Middle frontal gyrus (tissue), 1 donor: Measurements from ENCODE around the gene EGR4.

Source experiments
- DNase-seq: peaks from one replicate; pipeline ENCODE4 v3.0.0-alpha.2; 2015; ENCODE audit warnings: low spot score; ENCODE audit errors: extremely low spot score

EGR4 gene

GRCh38 chr2:73293534-73294171 is at the start of gene EGR4:
EGR4 (minus strand) TSS chr2:73293548; CDS start chr2:73293317, 231 bp downstream.
- peak; percentile 61 for DNase-seq

GRCh38 chr2:73341039-73341438 is 47.7 kb upstream of the EGR4 start:
- no peak for DNase-seq

GRCh38 chr2:73339201-73339600 is 45.9 kb upstream of the EGR4 start:
- DNase-seq: no peak

GRCh38 chr2:73337828-73338227 is 44.5 kb upstream of the EGR4 start:
- no peak for DNase-seq

- DNase-seq: no peak
These were observed 41.3 kb upstream of the EGR4 start for GRCh38 chr2:73334620-73335019.

GRCh38 chr2:73334045-73334444 is 40.7 kb upstream of the EGR4 start:
- no peak for DNase-seq

GRCh38 chr2:73333564-73333963 is 40.2 kb upstream of the EGR4 start:
- no peak for DNase-seq

- no peak for DNase-seq
These were observed 30.9 kb upstream of the EGR4 start for GRCh38 chr2:73324126-73324725.

- no peak for DNase-seq
These were observed 30.2 kb upstream of the EGR4 start for GRCh38 chr2:73323551-73323950.

- DNase-seq: no peak
These were observed 21.1 kb upstream of the EGR4 start for GRCh38 chr2:73314441-73314840.

- no peak for DNase-seq
These were observed 14.4 kb upstream of the EGR4 start for GRCh38 chr2:73307720-73308119.

GRCh38 chr2:73301636-73302035 is 8.3 kb upstream of the EGR4 start:
- DNase-seq: no peak

- no peak for DNase-seq
These were observed 7.6 kb upstream of the EGR4 start for GRCh38 chr2:73300926-73301325.

- DNase-seq: no peak
These were observed 4.2 kb upstream of the EGR4 start for GRCh38 chr2:73297586-73297985.

GRCh38 chr2:73297151-73297559 is 3.8 kb upstream of the EGR4 start:
- DNase-seq: no peak

- no peak for DNase-seq
These were observed 2.5 kb upstream of the EGR4 start for GRCh38 chr2:73295751-73296400.

GRCh38 chr2:73294239-73294638 is 891 bp upstream of the EGR4 start:
- no peak for DNase-seq

GRCh38 chr2:73292906-73293533 is 328 bp downstream of the EGR4 start:
- no peak for DNase-seq

- no peak for DNase-seq
These were observed 937 bp downstream of the EGR4 start for GRCh38 chr2:73292316-73292905.

- no peak for DNase-seq
These were observed 1.7 kb downstream of the EGR4 start for GRCh38 chr2:73291461-73292315.

GRCh38 chr2:73291093-73291460 is 2.3 kb downstream of the EGR4 start:
- no peak for DNase-seq
